ENCODE results near the gene LRGUK.

DNA sequence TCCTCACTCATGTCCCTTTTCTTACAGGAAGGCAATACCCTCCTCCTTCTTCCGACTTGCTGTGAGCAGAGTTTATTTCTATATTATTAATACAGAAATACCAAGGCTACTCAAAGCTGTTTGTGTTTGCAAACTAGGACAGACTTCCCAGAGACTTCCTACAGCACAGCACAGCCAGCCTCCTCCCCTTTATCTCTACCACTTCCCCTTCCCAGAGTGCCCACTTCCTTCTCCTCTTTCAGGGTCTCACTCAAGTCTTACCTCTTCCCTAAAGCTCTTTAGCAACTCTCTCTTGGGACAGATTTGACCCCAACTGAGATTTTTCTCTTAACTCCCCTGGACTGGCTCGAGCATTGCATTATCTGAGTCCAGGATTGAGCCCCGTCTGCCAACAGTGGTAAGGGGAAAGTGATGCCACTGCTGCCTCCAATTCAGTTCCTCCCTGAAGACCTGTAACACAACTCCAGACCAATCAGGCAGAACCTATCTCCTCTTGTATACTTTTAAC, 5.5 kb upstream of the LRGUK start:
- TF ChIP-seq, protein P1, sequence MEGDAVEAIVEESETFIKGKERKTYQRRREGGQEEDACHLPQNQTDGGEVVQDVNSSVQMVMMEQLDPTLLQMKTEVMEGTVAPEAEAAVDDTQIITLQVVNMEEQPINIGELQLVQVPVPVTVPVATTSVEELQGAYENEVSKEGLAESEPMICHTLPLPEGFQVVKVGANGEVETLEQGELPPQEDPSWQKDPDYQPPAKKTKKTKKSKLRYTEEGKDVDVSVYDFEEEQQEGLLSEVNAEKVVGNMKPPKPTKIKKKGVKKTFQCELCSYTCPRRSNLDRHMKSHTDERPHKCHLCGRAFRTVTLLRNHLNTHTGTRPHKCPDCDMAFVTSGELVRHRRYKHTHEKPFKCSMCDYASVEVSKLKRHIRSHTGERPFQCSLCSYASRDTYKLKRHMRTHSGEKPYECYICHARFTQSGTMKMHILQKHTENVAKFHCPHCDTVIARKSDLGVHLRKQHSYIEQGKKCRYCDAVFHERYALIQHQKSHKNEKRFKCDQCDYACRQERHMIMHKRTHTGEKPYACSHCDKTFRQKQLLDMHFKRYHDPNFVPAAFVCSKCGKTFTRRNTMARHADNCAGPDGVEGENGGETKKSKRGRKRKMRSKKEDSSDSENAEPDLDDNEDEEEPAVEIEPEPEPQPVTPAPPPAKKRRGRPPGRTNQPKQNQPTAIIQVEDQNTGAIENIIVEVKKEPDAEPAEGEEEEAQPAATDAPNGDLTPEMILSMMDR (IDR thresholded peaks at IDR 0.05; ENCODE audit: control extremely low read depth in 1 of 3, insufficient read depth in 1 of 3, low read depth in 1 of 3, low read length in 3 of 3), result no peak
- TF ChIP-seq CEBPB (IDR thresholded peaks at IDR 0.05; ENCODE audit: low read depth, low read length) (no peak), YY1 (IDR thresholded peaks at IDR 0.05; ENCODE audit: low read depth, low read length) (no peak), RXRA (IDR thresholded peaks at IDR 0.05; ENCODE audit: insufficient read depth, low read depth, low read length) (no peak), NANOG (IDR thresholded peaks at IDR 0.05; ENCODE audit: insufficient read depth, low read depth, low read length, poor library complexity, severe bottlenecking) (no peak), SAP30 (IDR thresholded peaks at IDR 0.05; ENCODE audit: insufficient read depth, insufficient replicate concordance, low read length) (no peak), KDM4A (IDR thresholded peaks at IDR 0.05; ENCODE audit: low read depth, low read length, severe bottlenecking) (no peak), RAD21 (IDR thresholded peaks at IDR 0.05 in 1 of 2, conservative IDR thresholded peaks at IDR 0.05 in 1 of 2; ENCODE audit: low read depth in 2 of 2, low read length in 2 of 2) (no peak)
- TF ChIP-seq, protein P2, sequence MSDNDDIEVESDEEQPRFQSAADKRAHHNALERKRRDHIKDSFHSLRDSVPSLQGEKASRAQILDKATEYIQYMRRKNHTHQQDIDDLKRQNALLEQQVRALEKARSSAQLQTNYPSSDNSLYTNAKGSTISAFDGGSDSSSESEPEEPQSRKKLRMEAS (IDR thresholded peaks at IDR 0.05), result no peak
